Measurements from ENCODE around the gene PDE4D.

DNA sequence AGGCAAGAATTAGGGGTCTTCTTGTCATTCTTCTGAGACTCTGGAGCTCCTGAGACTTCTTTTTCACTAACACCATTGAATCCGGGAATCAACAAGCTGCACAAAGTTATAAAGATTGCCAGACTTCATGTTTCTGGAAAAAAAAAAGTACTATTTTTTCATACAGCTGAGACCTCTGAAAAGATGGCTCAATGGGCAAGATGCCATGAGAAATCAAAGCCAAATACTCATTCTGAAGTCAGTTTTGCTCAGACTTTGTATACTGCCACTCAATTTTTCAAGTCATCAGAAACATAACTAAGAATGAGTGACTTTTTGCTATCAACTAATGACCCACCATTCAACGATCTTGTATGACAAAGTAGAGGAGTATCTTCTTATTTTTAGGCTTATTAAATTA lies 798.7 kb downstream of the PDE4D start:
- TF ChIP-seq CTCF (IDR thresholded peaks at IDR 0.05) (no peak), POLR2A (IDR thresholded peaks at IDR 0.05) (no peak)
